Thoracic aorta (tissue), 2 donors: ENCODE data around the gene NCKAP1. TPM values are rescaled to one million over a fixed set of nuclear protein-coding genes. Genes with fewer than 3 reads are reported as not detected.

ENCODE experiments used
- ATAC-seq: fragments of 150-250 bp; one replicate; pipeline ENCODE4 v1.8.0; 2017; ENCODE audit warnings: low read depth; ENCODE audit not compliant: insufficient number of reproducible peaks, low FRiP score
- DNase-seq: peaks from one replicate; pipeline ENCODE4 v3.0.0-alpha.2; 2020; ENCODE audit warnings: low spot score
- H3K27ac ChIP-seq, 2 donors: fragments of 200-600 bp; sonication (generic); 1 replicate in 1 of 2; 2 replicates in 1 of 2; pipeline ENCODE4 v1.5.1; 2016; ENCODE audit warnings: mild to moderate bottlenecking in 2 of 2, moderate library complexity in 2 of 2
- H3K27me3 ChIP-seq: fragments of 200-600 bp; sonication (generic); replicated peaks from 2 replicates; pipeline ENCODE4 v1.6.0; 2016; ENCODE audit warnings: mild to moderate bottlenecking; ENCODE audit not compliant: insufficient read depth
- H3K36me3 ChIP-seq: fragments of 200-600 bp; sonication (generic); one replicate; pipeline ENCODE4 v1.5.1; 2016
- H3K4me1 ChIP-seq, 2 donors: fragments of 200-600 bp; sonication (generic); 1 replicate in 1 of 2; 2 replicates in 1 of 2; pipeline versions ENCODE4 v1.5.1 to v1.6.0; 2016; ENCODE audit warnings: low read depth in 2 of 2, mild to moderate bottlenecking in 1 of 2; ENCODE audit not compliant: control insufficient read depth in 1 of 2
- H3K4me3 ChIP-seq: fragments of 200-600 bp; sonication (generic); 2 replicates; pipeline ENCODE4 v1.5.1; 2016; ENCODE audit warnings: mild to moderate bottlenecking
- H3K9me3 ChIP-seq: fragments of 200-600 bp; sonication (generic); 2 replicates; pipeline ENCODE4 v1.5.1; 2016
- CTCF ChIP-seq: fragments of 200-600 bp; sonication (generic); IDR thresholded peaks from one replicate; pipeline ENCODE4 v1.5.1; 2019; ENCODE audit warnings: antibody characterized with exemption
- total RNA-seq, 2 donors: library from RNA; depleted of rRNA; stranded (reverse); fragments of >200 nt; gene quantifications; one replicate each; pipeline versions ENCODE4 v1.1.0 to v1.2.3, GENCODE V29; 2016

NCKAP1 gene
- total RNA-seq, 2 donors from 2014 or later, result 116 to 159 TPM

GRCh38 chr2:183078163-183078463, 39.9 kb upstream of the NCKAP1 start:
- no peak for ATAC-seq
- TF ChIP-seq CTCF, result no peak

GRCh38 chr2:183072177-183072576, 33.9 kb upstream of the NCKAP1 start:
- Histone ChIP-seq H3K4me1 (no peaks in the 10 kb centered on the region), H3K27ac (no peak overlapping the region), H3K27me3 (no peaks in the 10 kb centered on the region), H3K9me3 (no peaks in the 10 kb centered on the region), H3K36me3 (no peaks in the 10 kb centered on the region), H3K4me3 (no peak overlapping the region)
- ATAC-seq (no peak), DNase-seq (no peak)
- no peak for TF ChIP-seq CTCF

More at GRCh38 chr2:183078163-183078463, 39.9 kb upstream of the NCKAP1 start:
- Histone ChIP-seq H3K27me3 (no peaks in the 10 kb centered on the region), H3K36me3 (no peaks in the 10 kb centered on the region), H3K4me3 (peak overlapping the region; percentile 83), H3K9me3 (no peaks in the 10 kb centered on the region), H3K4me1 (peaks cover 3 to 23% of the 10 kb centered on the region in 2 donors), H3K27ac (peak overlapping the region; percentile 88)
- DNase-seq, result no peak

GRCh38 chr2:183070942-183071844, 32.9 kb upstream of the NCKAP1 start:
- H3K27me3 ChIP-seq, result no peaks in the 10 kb centered on the region
- DNase-seq (no peak), ATAC-seq (no peak)
- H3K27ac ChIP-seq, result no peak overlapping the region
- TF ChIP-seq CTCF, result peak; percentile 21
- H3K9me3 ChIP-seq, result no peaks in the 10 kb centered on the region
- no peaks in the 10 kb centered on the region for H3K36me3 ChIP-seq
- H3K4me3 ChIP-seq, result no peak overlapping the region
- H3K4me1 ChIP-seq, result no peaks in the 10 kb centered on the region

- H3K4me3 ChIP-seq, result no peak overlapping the region
- ATAC-seq (no peak), DNase-seq (no peak)
- H3K9me3 ChIP-seq, result no peaks in the 10 kb centered on the region
- no peak overlapping the region for H3K27ac ChIP-seq
- no peaks in the 10 kb centered on the region for H3K27me3 ChIP-seq
- H3K4me1 ChIP-seq, result no peaks in the 10 kb centered on the region
- TF ChIP-seq CTCF, result no peak
- no peaks in the 10 kb centered on the region for H3K36me3 ChIP-seq
Observed at GRCh38 chr2:183069174-183069573, 30.9 kb upstream of the NCKAP1 start.

- ATAC-seq (no peak), DNase-seq (no peak)
- Histone ChIP-seq H3K27ac (no peak overlapping the region), H3K36me3 (no peaks in the 10 kb centered on the region), H3K9me3 (no peaks in the 10 kb centered on the region), H3K4me1 (no peaks in the 10 kb centered on the region), H3K4me3 (no peak overlapping the region), H3K27me3 (no peaks in the 10 kb centered on the region)
- no peak for TF ChIP-seq CTCF
Observed at GRCh38 chr2:183068561-183068960, 30.3 kb upstream of the NCKAP1 start.
